Cardiac muscle cell (in vitro differentiated cells and primary cell): Measurements from ENCODE around the gene CTSC. TPM values are rescaled to one million over a fixed set of nuclear protein-coding genes. Genes with fewer than 3 reads are reported as not detected.

Experiments
- DNase-seq, 2 donors: peaks; one replicate each; pipeline versions ENCODE4 v3.0.0 to v3.0.0-alpha.2; 2010 to 2017; ENCODE audit warnings: low read depth in 1 of 2, low spot score in 1 of 2
- H3K27ac ChIP-seq: fragments of 200-600 bp; sonication (generic); 2 replicates; pipeline ENCODE4 v1.5.1; 2016
- H3K27me3 ChIP-seq: fragments of 200-600 bp; sonication (generic); 2 replicates; pipeline ENCODE4 v1.6.0; 2016; ENCODE audit warnings: control low read depth
- H3K36me3 ChIP-seq: fragments of 200-600 bp; sonication (generic); 2 replicates; pipeline ENCODE4 v1.5.1; 2016; ENCODE audit warnings: control low read depth
- H3K4me1 ChIP-seq: fragments of 200-600 bp; sonication (generic); 2 replicates; pipeline ENCODE4 v1.8.1; 2017; ENCODE audit warnings: low read depth, mild to moderate bottlenecking, mixed run types
- H3K4me3 ChIP-seq: fragments of 200-600 bp; sonication (generic); 2 replicates; pipeline ENCODE4 v1.5.1; 2016; ENCODE audit warnings: mild to moderate bottlenecking
- H3K9me3 ChIP-seq: fragments of 200-600 bp; sonication (generic); 2 replicates; pipeline ENCODE4 v1.5.1; 2017; ENCODE audit warnings: low read depth, mild to moderate bottlenecking, control low read depth
- polyA plus RNA-seq: library from polyadenylated mRNA; unstranded; fragments of >200 nt; fragmentation: Nextera tagmentation; extraction: Ambion mirVana; gene quantifications from 2 replicates; pipeline ENCODE4 v1.2.1, GENCODE V29; 2016
- total RNA-seq: library from RNA; depleted of rRNA; stranded (reverse); fragments of >200 nt; gene quantifications from 2 replicates; pipeline ENCODE4 v1.2.3, GENCODE V29; 2016
- TF ChIP-seq, protein P1 (sequence below): IDR thresholded peaks from 2 replicates; pipeline ENCODE4 v1.5.1; 2012; ENCODE audit warnings: low read depth, mild to moderate bottlenecking, low read length

The CTSC gene
- total and polyA plus RNA-seq, 2 experiments from 2014 or later: 119 to 120 TPM

GRCh38 chr11:88282747-88283515 is 54.6 kb downstream of the CTSC start:
- H3K27me3 ChIP-seq: no peaks in the 10 kb centered on the region
- DNase-seq: peak in 1 of 2 donors; percentile 15
- H3K4me3 ChIP-seq: no peak overlapping the region
- no peaks in the 10 kb centered on the region for H3K9me3 ChIP-seq
- peaks cover 25% of the 10 kb centered on the region for H3K4me1 ChIP-seq
- H3K36me3 ChIP-seq: no peaks in the 10 kb centered on the region
- TF ChIP-seq, protein P1, sequence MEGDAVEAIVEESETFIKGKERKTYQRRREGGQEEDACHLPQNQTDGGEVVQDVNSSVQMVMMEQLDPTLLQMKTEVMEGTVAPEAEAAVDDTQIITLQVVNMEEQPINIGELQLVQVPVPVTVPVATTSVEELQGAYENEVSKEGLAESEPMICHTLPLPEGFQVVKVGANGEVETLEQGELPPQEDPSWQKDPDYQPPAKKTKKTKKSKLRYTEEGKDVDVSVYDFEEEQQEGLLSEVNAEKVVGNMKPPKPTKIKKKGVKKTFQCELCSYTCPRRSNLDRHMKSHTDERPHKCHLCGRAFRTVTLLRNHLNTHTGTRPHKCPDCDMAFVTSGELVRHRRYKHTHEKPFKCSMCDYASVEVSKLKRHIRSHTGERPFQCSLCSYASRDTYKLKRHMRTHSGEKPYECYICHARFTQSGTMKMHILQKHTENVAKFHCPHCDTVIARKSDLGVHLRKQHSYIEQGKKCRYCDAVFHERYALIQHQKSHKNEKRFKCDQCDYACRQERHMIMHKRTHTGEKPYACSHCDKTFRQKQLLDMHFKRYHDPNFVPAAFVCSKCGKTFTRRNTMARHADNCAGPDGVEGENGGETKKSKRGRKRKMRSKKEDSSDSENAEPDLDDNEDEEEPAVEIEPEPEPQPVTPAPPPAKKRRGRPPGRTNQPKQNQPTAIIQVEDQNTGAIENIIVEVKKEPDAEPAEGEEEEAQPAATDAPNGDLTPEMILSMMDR: no peak
- H3K27ac ChIP-seq: peak overlapping the region; percentile 12

- peak in 1 of 2 donors; percentile 26 for DNase-seq
- Histone ChIP-seq H3K27me3 (no peaks in the 10 kb centered on the region), H3K4me1 (peaks cover 25% of the 10 kb centered on the region), H3K4me3 (no peak overlapping the region), H3K9me3 (no peaks in the 10 kb centered on the region), H3K36me3 (no peaks in the 10 kb centered on the region), H3K27ac (no peak overlapping the region)
- TF ChIP-seq, protein P1: peak; percentile 31
Observed at GRCh38 chr11:88281317-88281712, 56.2 kb downstream of the CTSC start.

- DNase-seq: peak in 1 of 2 donors; percentile 56
- Histone ChIP-seq H3K4me3 (no peak overlapping the region), H3K36me3 (no peaks in the 10 kb centered on the region), H3K27ac (no peak overlapping the region), H3K4me1 (peaks cover 25% of the 10 kb centered on the region), H3K9me3 (no peaks in the 10 kb centered on the region), H3K27me3 (no peaks in the 10 kb centered on the region)
- TF ChIP-seq, protein P1: no peak
Observed at GRCh38 chr11:88280673-88281316, 56.7 kb downstream of the CTSC start.

DNA sequence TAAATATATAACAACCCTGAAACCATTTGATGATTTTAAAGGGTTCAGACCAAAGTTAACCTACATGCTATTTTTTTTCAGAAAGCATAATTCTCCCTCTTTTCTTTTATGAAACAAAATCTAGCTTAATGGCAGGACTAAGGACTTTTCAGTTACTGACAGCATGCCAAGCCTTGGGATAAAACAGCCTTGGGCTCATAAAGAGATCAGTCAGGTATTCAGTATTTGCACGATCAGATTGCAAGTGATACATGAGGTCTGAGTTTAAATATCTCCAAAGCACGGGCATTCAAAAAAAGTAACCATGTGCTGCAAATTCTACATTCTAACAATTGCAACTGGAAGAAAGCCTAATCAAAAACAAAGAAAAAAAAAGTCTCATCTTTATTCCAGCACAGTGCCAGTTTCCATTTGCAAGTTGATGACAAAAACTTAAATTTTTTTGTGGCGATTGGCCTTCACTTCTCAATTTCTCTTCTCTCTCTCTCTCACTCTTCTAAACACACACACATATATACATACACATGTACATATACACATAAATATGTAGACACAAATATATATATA is 60.1 kb downstream of the CTSC start:
- no peak for DNase-seq
- no peaks in the 10 kb centered on the region for H3K36me3 ChIP-seq
- H3K4me1 ChIP-seq: no peaks in the 10 kb centered on the region
- H3K27me3 ChIP-seq: no peaks in the 10 kb centered on the region
- H3K9me3 ChIP-seq: no peaks in the 10 kb centered on the region
- no peak overlapping the region for H3K27ac ChIP-seq
- H3K4me3 ChIP-seq: no peak overlapping the region
- TF ChIP-seq, protein P1: no peak

DNA sequence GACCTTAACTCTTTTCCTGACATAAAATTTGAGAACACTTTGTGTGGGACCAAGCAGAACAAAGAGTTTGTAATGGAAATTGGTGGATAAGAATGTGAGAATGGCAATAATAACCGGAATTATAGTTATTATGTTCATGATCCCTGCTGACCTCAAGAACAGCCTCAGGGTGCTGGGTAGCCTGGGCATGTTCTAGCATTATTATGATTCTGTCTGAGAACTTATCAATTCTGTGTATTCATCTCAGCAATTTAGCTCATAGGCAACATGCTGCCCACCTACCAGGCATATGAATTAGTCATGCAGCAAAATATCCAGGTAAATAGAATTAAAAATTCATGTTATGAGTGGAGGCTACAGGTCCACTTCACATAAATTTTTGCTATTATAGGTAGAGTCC is 61.9 kb downstream of the CTSC start:
- Histone ChIP-seq H3K9me3 (no peaks in the 10 kb centered on the region), H3K27ac (no peak overlapping the region), H3K4me1 (no peaks in the 10 kb centered on the region), H3K27me3 (no peaks in the 10 kb centered on the region), H3K4me3 (no peak overlapping the region), H3K36me3 (no peaks in the 10 kb centered on the region)
- TF ChIP-seq, protein P1: no peak
- DNase-seq: no peak
